GM06990 (cell line): ENCODE measurements around the gene PNPLA3.

Experiments
- DNase-seq: peaks from one replicate; pipeline ENCODE4 v3.0.0-alpha.2; 2011; ENCODE audit not compliant: insufficient read length; ENCODE audit errors: extremely low read depth
- H3K27me3 ChIP-seq: replicated peaks from 2 replicates; pipeline ENCODE4 v1.6.0; 2011; ENCODE audit warnings: low read length; ENCODE audit not compliant: control insufficient read depth, insufficient read depth
- H3K36me3 ChIP-seq: 2 replicates; pipeline ENCODE4 v1.5.1; 2011; ENCODE audit warnings: low read length; ENCODE audit not compliant: control insufficient read depth, insufficient read depth
- H3K4me3 ChIP-seq: replicated peaks from 2 replicates; pipeline ENCODE4 v1.5.1; 2011; ENCODE audit warnings: low read depth, mild to moderate bottlenecking, control low read depth, low read length
- CTCF ChIP-seq: IDR thresholded peaks from 2 replicates; pipeline ENCODE4 v1.5.1; 2011; ENCODE audit warnings: low read length, control low read depth, mild to moderate bottlenecking, inconsistent platforms; ENCODE audit not compliant: insufficient read depth, poor library complexity, severe bottlenecking

PNPLA3 gene

DNA sequence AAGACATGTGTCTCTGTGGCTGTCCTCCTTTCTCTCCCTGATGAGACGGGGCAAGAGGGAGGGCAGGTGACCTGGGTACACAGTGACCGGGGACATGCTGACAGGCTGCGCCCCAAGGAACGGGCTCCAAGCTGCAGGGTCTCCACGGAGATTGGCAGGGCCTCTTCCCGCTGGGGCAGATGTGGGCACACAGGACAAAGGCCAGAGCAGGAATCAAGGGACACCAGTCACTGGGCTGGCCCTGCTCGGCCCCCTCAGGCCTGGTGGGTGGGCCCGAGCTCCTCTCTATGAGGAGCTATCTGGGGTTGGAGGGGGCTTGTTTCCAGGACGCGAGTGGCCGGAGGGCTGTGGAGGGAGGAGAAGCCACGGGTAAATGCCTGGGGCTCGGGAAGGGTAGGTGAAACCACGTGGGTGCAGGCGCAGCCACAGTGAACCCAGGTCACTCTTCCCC is 43.0 kb upstream of the PNPLA3 start:
- no peaks in the 10 kb centered on the region for H3K36me3 ChIP-seq
- no peak for DNase-seq
- no peak for TF ChIP-seq CTCF
- no peak overlapping the region for H3K4me3 ChIP-seq
- H3K27me3 ChIP-seq = peaks cover 1% of the 10 kb centered on the region; the same call in 1 of the 2 replicates

DNA sequence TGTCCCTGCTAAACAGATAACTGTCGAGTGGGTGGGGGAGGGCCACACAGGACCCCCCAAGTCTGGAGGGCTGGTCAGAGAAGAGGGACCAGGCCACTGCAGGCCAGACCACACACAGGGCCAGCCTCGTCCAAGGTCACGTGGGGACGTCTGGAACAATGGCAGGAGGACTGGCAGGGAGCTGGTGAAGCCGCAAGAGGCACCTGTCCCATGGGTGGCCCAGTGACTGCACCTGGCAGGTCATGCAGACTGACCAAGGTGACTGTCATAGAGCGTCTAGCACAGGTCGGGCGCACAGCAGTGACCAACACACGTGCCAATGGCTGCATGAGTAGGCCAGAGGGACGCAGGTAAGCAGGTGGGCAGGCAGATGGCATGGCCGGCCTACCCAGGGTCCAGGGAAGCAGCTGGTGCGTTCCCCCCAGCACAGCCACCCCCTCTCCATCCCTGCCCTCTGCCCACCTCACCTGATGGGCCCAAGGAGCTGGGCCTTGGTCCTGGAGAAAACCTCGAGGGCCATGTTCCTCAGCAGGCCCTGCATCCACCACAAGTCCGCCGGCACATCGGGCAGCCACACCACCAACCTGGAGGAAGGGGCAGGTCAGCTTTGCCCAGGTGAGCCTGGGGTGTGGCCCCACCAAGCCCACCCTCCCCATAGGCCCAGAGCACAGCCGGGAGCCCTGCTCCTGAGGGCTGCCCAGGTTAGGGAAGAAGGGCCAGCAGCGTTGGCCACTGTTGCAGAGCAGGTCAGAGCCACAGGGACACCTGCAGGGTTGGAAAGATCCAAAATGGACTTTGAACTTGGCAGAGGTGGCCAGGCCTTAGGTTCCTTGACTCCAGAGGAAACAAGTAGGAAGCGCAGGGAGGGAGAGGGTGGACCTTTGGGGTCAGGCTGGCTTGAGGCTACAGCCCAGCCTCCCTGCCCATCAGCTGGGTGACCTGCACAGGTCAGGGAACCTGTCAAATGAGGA is 42.2 kb upstream of the PNPLA3 start:
- DNase-seq = no peak
- Histone ChIP-seq H3K36me3 (no peaks in the 10 kb centered on the region), H3K27me3 (peaks cover 1% of the 10 kb centered on the region; the same call in 1 of the 2 replicates), H3K4me3 (no peak overlapping the region)
- no peak for TF ChIP-seq CTCF

GRCh38 chr22:43882122-43882767 is 41.4 kb upstream of the PNPLA3 start:
- no peak for DNase-seq
- TF ChIP-seq CTCF = no peak
- Histone ChIP-seq H3K27me3 (peaks cover 1% of the 10 kb centered on the region; the same call in 1 of the 2 replicates), H3K36me3 (no peaks in the 10 kb centered on the region), H3K4me3 (no peak overlapping the region)

- H3K36me3 ChIP-seq = no peaks in the 10 kb centered on the region
- no peak overlapping the region for H3K4me3 ChIP-seq
- TF ChIP-seq CTCF = peak; percentile 84
- H3K27me3 ChIP-seq = peaks cover 3% of the 10 kb centered on the region; the same call in 1 of the 2 replicates
- DNase-seq = peak; percentile 42
These were observed 40.5 kb upstream of the PNPLA3 start for GRCh38 chr22:43883012-43883661.

- TF ChIP-seq CTCF = no peak
- DNase-seq = no peak
- H3K27me3 ChIP-seq = peaks cover 3% of the 10 kb centered on the region; the same call in 1 of the 2 replicates
These were observed 39.7 kb upstream of the PNPLA3 start for GRCh38 chr22:43883719-43884415.

More at GRCh38 chr22:43883719-43884415, 39.7 kb upstream of the PNPLA3 start:
- Histone ChIP-seq H3K4me3 (no peak overlapping the region), H3K36me3 (no peaks in the 10 kb centered on the region)
